Fibroblast of skin of right quadriceps (primary cell): ENCODE measurements around the gene C10orf105.

Source experiments
- DNase-seq: peaks from one replicate; pipeline ENCODE4 v3.0.0-alpha.2; 2013

The C10orf105 gene

GRCh38 chr10:71697938-71698709 lies 21.5 kb downstream of the C10orf105 start:
- no peak for DNase-seq

GRCh38 chr10:71696628-71697326 lies 22.8 kb downstream of the C10orf105 start:
- peak; percentile 10 for DNase-seq

GRCh38 chr10:71695502-71696476 lies 23.8 kb downstream of the C10orf105 start:
- DNase-seq, result no peak

- DNase-seq, result no peak
These were observed 25.0 kb downstream of the C10orf105 start for GRCh38 chr10:71694567-71694968.

- no peak for DNase-seq
These were observed 25.5 kb downstream of the C10orf105 start for GRCh38 chr10:71694039-71694501.

GRCh38 chr10:71693377-71693776 lies 26.2 kb downstream of the C10orf105 start:
- no peak for DNase-seq

GRCh38 chr10:71692598-71693306 lies 26.8 kb downstream of the C10orf105 start:
- DNase-seq, result no peak

- no peak for DNase-seq
These were observed 28.2 kb downstream of the C10orf105 start for GRCh38 chr10:71691405-71691804.

- no peak for DNase-seq
These were observed 29.4 kb downstream of the C10orf105 start for GRCh38 chr10:71690094-71690720.

GRCh38 chr10:71688256-71688655 lies 31.3 kb downstream of the C10orf105 start:
- no peak for DNase-seq

- no peak for DNase-seq
These were observed 32.1 kb downstream of the C10orf105 start for GRCh38 chr10:71687480-71687879.

- DNase-seq, result no peak
These were observed 32.5 kb downstream of the C10orf105 start for GRCh38 chr10:71687077-71687476.

GRCh38 chr10:71685554-71686232 lies 33.9 kb downstream of the C10orf105 start:
- DNase-seq, result no peak

- no peak for DNase-seq
These were observed 35.0 kb downstream of the C10orf105 start for GRCh38 chr10:71684356-71685173.

GRCh38 chr10:71683301-71683700 lies 36.3 kb downstream of the C10orf105 start:
- DNase-seq, result no peak

- no peak for DNase-seq
These were observed 37.6 kb downstream of the C10orf105 start for GRCh38 chr10:71681977-71682376.

GRCh38 chr10:71679425-71679824 lies 40.2 kb downstream of the C10orf105 start:
- DNase-seq, result no peak

GRCh38 chr10:71678057-71678805 lies 41.3 kb downstream of the C10orf105 start:
- DNase-seq, result no peak

GRCh38 chr10:71677261-71677660 lies 42.3 kb downstream of the C10orf105 start:
- DNase-seq, result no peak
